ENCODE data around the gene SIGLEC15. TPM values are rescaled to one million over a fixed set of nuclear protein-coding genes. Genes with fewer than 3 reads are reported as not detected.
"Not testable (repeated sequence)": the region's sequence is repeated elsewhere in the genome, so short reads cannot be mapped to it uniquely, and the experiment has no call there.

The SIGLEC15 gene
- total RNA-seq, 1 donor from 2014 or later = 0.32 TPM

- no peak overlapping the region for H3K27ac ChIP-seq
- no peaks in the 10 kb centered on the region for H3K9me3 ChIP-seq
- no peaks in the 10 kb centered on the region for H3K36me3 ChIP-seq
- H3K27me3 ChIP-seq = peaks cover 24% of the 10 kb centered on the region
- DNase-seq = no peak
- intact Hi-C loops (cut with DNase I) = no loop called here
- H3K4me3 ChIP-seq = no peak overlapping the region
- TF ChIP-seq CTCF (IDR thresholded peaks at IDR 0.05) = no peak
- ATAC-seq = no peak
- peaks cover 20% of the 10 kb centered on the region for H3K4me1 ChIP-seq
Measured at GRCh38 chr18:45841765-45842442, 16.4 kb downstream of the SIGLEC15 start.

- Histone ChIP-seq H3K4me1 (peaks cover 11% of the 10 kb centered on the region), H3K4me3 (no peak overlapping the region), H3K9me3 (no peaks in the 10 kb centered on the region), H3K36me3 (no peaks in the 10 kb centered on the region), H3K27me3 (peaks cover 13% of the 10 kb centered on the region), H3K27ac (no peak overlapping the region)
- DNase-seq (no peak), ATAC-seq (no peak)
- TF ChIP-seq CTCF (IDR thresholded peaks at IDR 0.05) = no peak
- intact Hi-C loops (cut with DNase I) = no loop called here
Measured at GRCh38 chr18:45843019-45843418, 17.5 kb downstream of the SIGLEC15 start.

GRCh38 chr18:45844938-45845337, 19.5 kb downstream of the SIGLEC15 start:
- TF ChIP-seq CTCF (IDR thresholded peaks at IDR 0.05) = no peak
- DNase-seq = no peak

GRCh38 chr18:45845410-45845809, 19.9 kb downstream of the SIGLEC15 start:
- ATAC-seq = no peak
- no peaks in the 10 kb centered on the region for H3K4me1 ChIP-seq

More at GRCh38 chr18:45844938-45845337, 19.5 kb downstream of the SIGLEC15 start:
- Histone ChIP-seq H3K27ac (no peak overlapping the region), H3K9me3 (no peaks in the 10 kb centered on the region), H3K4me3 (no peak overlapping the region), H3K27me3 (no peaks in the 10 kb centered on the region), H3K4me1 (no peaks in the 10 kb centered on the region), H3K36me3 (peaks cover 10% of the 10 kb centered on the region)
- no peak for ATAC-seq
- intact Hi-C loops (cut with DNase I) = no loop called here

GRCh38 chr18:45847119-45847518, 21.6 kb downstream of the SIGLEC15 start:
- intact Hi-C loops (cut with DNase I) = no loop called here
- no peak overlapping the region for H3K27ac ChIP-seq
- no peak for ATAC-seq
- H3K36me3 ChIP-seq = peaks cover 20% of the 10 kb centered on the region
- H3K27me3 ChIP-seq = no peaks in the 10 kb centered on the region
- TF ChIP-seq CTCF (IDR thresholded peaks at IDR 0.05) = no peak
- no peak overlapping the region for H3K4me3 ChIP-seq
- DNase-seq = no peak
- no peaks in the 10 kb centered on the region for H3K4me1 ChIP-seq
- no peaks in the 10 kb centered on the region for H3K9me3 ChIP-seq

More at GRCh38 chr18:45845410-45845809, 19.9 kb downstream of the SIGLEC15 start:
- peaks cover 11% of the 10 kb centered on the region for H3K36me3 ChIP-seq
- TF ChIP-seq CTCF (IDR thresholded peaks at IDR 0.05) = no peak
- H3K9me3 ChIP-seq = no peaks in the 10 kb centered on the region
- intact Hi-C loops (cut with DNase I) = no loop called here
- H3K27ac ChIP-seq = no peak overlapping the region
- no peak for DNase-seq
- no peaks in the 10 kb centered on the region for H3K27me3 ChIP-seq
- H3K4me3 ChIP-seq = no peak overlapping the region

- intact Hi-C loops (cut with DNase I); H3K9me3 ChIP-seq; ATAC-seq; H3K27me3 ChIP-seq; H3K27ac ChIP-seq; H3K4me3 ChIP-seq; DNase-seq; H3K4me1 ChIP-seq: not testable (repeated sequence)
- H3K36me3 ChIP-seq = peaks cover 35% of the 10 kb centered on the region
Measured at GRCh38 chr18:45848643-45849042, 23.2 kb downstream of the SIGLEC15 start.
